IMR-90 (cell line): ENCODE measurements around the gene ZDHHC18. TPM values are rescaled to one million over a fixed set of nuclear protein-coding genes. Genes with fewer than 3 reads are reported as not detected.

Source experiments
- ATAC-seq: fragments of 200-7000 bp; cut with Tn5 transposase; 2 replicates; pipeline ENCODE4 v1.9.1; 2020; ENCODE audit warnings: low read depth, mild to moderate bottlenecking, moderate library complexity
- BruUV-seq: library from RNA; stranded (reverse); fragments of 400-500 nt; replicated peaks from 2 replicates; lab custom pipeline; 2021; lab: Mats Ljungman, UMichigan
- CTCF ChIA-PET: fragments of 300-600 bp; formaldehyde crosslinking; extraction: SDS; loops from one replicate; lab custom pipeline; 2021; ENCODE audit warnings: antibody characterized with exemption; lab: Yijun Ruan, JAX
- POLR2A ChIA-PET: fragments of 300-600 bp; sonication (Branson Sonifier 250); formaldehyde crosslinking; loops from one replicate; lab custom pipeline; 2022; ENCODE audit warnings: antibody characterized with exemption; ENCODE audit not compliant: unreplicated experiment; lab: Charles Lee
- DNase-seq: peaks from one replicate; pipeline ENCODE4 v3.0.0; 2013
- H2AFZ ChIP-seq: replicated peaks from 2 replicates; pipeline ENCODE3; 2013; ENCODE audit warnings: low read length, mild to moderate bottlenecking; ENCODE audit not compliant: poor library complexity
- H2AK5ac ChIP-seq: 2 replicates; pipeline ENCODE4 v1.6.1; 2013; ENCODE audit warnings: low read depth, low read length, inconsistent platforms
- H2AK9ac ChIP-seq: replicated peaks from 2 replicates; pipeline ENCODE3; 2013; ENCODE audit warnings: mild to moderate bottlenecking, low read depth, low read length, moderate library complexity; ENCODE audit not compliant: poor library complexity
- H2BK120ac ChIP-seq: 2 replicates; pipeline ENCODE4 v1.6.1; 2013; ENCODE audit warnings: low read depth, low read length, inconsistent platforms
- H2BK15ac ChIP-seq: 3 replicates; pipeline ENCODE4 v1.6.1; 2013; ENCODE audit warnings: low read depth, low read length, inconsistent platforms
- H2BK20ac ChIP-seq: 2 replicates; pipeline ENCODE4 v1.6.1; 2013; ENCODE audit warnings: low read depth, mild to moderate bottlenecking, inconsistent platforms, low read length, moderate library complexity
- H2BK5ac ChIP-seq: 2 replicates; pipeline ENCODE4 v1.6.1; 2013; ENCODE audit warnings: mild to moderate bottlenecking, low read depth, low read length, inconsistent platforms; ENCODE audit not compliant: poor library complexity, severe bottlenecking
- H3K14ac ChIP-seq: replicated peaks from 2 replicates; pipeline ENCODE4 v1.6.1; 2013; ENCODE audit warnings: low read depth, low read length, inconsistent platforms
- H3K18ac ChIP-seq: 2 replicates; pipeline ENCODE4 v1.6.1; 2013; ENCODE audit warnings: low read depth, low read length, control low read depth
- H3K23ac ChIP-seq: 2 replicates; pipeline ENCODE4 v1.6.1; 2013; ENCODE audit warnings: low read depth, low read length, inconsistent platforms
- H3K27ac ChIP-seq: 2 replicates; pipeline ENCODE4 v1.5.1; 2013; ENCODE audit warnings: mild to moderate bottlenecking, control low read depth, low read length; ENCODE audit not compliant: insufficient read depth
- H3K27me3 ChIP-seq: 2 replicates; pipeline ENCODE4 v1.6.1; 2013; ENCODE audit warnings: low read length; ENCODE audit not compliant: control insufficient read depth, insufficient read depth
- H3K36me3 ChIP-seq: 2 replicates; pipeline ENCODE4 v1.6.1; 2013; ENCODE audit warnings: low read length, mixed read lengths; ENCODE audit not compliant: control insufficient read depth, insufficient read depth
- H3K4ac ChIP-seq: 2 replicates; pipeline ENCODE4 v1.6.1; 2013; ENCODE audit warnings: low read depth, low read length, inconsistent platforms
- H3K4me1 ChIP-seq: 2 replicates; pipeline ENCODE4 v1.6.1; 2013; ENCODE audit warnings: low read length, mixed read lengths; ENCODE audit not compliant: control insufficient read depth, insufficient read depth
- H3K4me2 ChIP-seq: 2 replicates; pipeline ENCODE4 v1.6.1; 2013; ENCODE audit warnings: low read depth, mild to moderate bottlenecking, control low read depth, low read length, moderate library complexity
- H3K4me3 ChIP-seq: 2 replicates; pipeline ENCODE4 v1.5.1; 2013; ENCODE audit warnings: low read depth, mild to moderate bottlenecking, control low read depth, low read length, moderate library complexity; ENCODE audit not compliant: insufficient read depth
- H3K56ac ChIP-seq: 2 replicates; pipeline ENCODE4 v1.6.1; 2013; ENCODE audit warnings: low read length, inconsistent platforms; ENCODE audit not compliant: insufficient read depth; ENCODE audit errors: extremely low read depth
- H3K79me1 ChIP-seq, 2 experiments: 2 replicates each; pipeline ENCODE4 v1.6.1; 2013; ENCODE audit warnings: low read length in 2 of 2, inconsistent platforms in 1 of 2, low read depth in 1 of 2
- H3K9ac ChIP-seq: 2 replicates; pipeline ENCODE4 v1.6.1; 2013; ENCODE audit warnings: low read depth, low read length, control low read depth
- H3K9me1 ChIP-seq: 2 replicates; pipeline ENCODE4 v1.6.1; 2013; ENCODE audit warnings: low read length, inconsistent platforms; ENCODE audit not compliant: insufficient read depth
- H3K9me3 ChIP-seq: 2 replicates; pipeline ENCODE4 v1.6.1; 2013; ENCODE audit warnings: low read length; ENCODE audit not compliant: control insufficient read depth, insufficient read depth
- H4K20me1 ChIP-seq: 2 replicates; pipeline ENCODE4 v1.6.1; 2013; ENCODE audit warnings: low read length, inconsistent platforms; ENCODE audit not compliant: insufficient read depth
- H4K5ac ChIP-seq: 2 replicates; pipeline ENCODE4 v1.6.1; 2013; ENCODE audit warnings: mild to moderate bottlenecking, low read depth, low read length, control low read depth
- H4K8ac ChIP-seq, 2 experiments: 2 replicates each; pipeline ENCODE4 v1.6.1; 2013; ENCODE audit warnings: low read depth in 2 of 2, low read length in 2 of 2, control low read depth in 1 of 2, inconsistent platforms in 1 of 2
- H4K91ac ChIP-seq: 2 replicates; pipeline ENCODE4 v1.6.1; 2013; ENCODE audit warnings: low read depth, low read length, inconsistent platforms; ENCODE audit not compliant: insufficient read depth
- BHLHE40 ChIP-seq: fragments of 150-350 bp; IDR thresholded peaks from 2 replicates; pipeline ENCODE4 v1.6.1; 2016; ENCODE audit warnings: mild to moderate bottlenecking, low read depth, low read length
- CEBPB ChIP-seq: IDR thresholded peaks from 2 replicates; pipeline ENCODE4 v1.6.1; 2012; ENCODE audit warnings: low read depth, low read length, improper control_type of control experiment
- CHD1 ChIP-seq: IDR thresholded peaks from 2 replicates; pipeline ENCODE4 v1.6.1; 2012; ENCODE audit warnings: low read depth, low read length, improper control_type of control experiment
- CTCF ChIP-seq: conservative IDR thresholded peaks from 2 replicates; pipeline ENCODE4 v1.5.1; 2012; ENCODE audit warnings: mild to moderate bottlenecking, low read depth, low read length, improper control_type of control experiment
- ELK1 ChIP-seq: fragments of 150-350 bp; IDR thresholded peaks from 2 replicates; pipeline ENCODE4 v1.6.1; 2016; ENCODE audit warnings: low read depth, mild to moderate bottlenecking, low read length, moderate library complexity, borderline replicate concordance
- FOS ChIP-seq: fragments of 150-350 bp; IDR thresholded peaks from 2 replicates; pipeline ENCODE4 v1.6.1; 2016; ENCODE audit warnings: low read depth, low read length
- MAZ ChIP-seq: IDR thresholded peaks from 2 replicates; pipeline ENCODE4 v1.6.1; 2012; ENCODE audit warnings: low read depth, mild to moderate bottlenecking, low read length, improper control_type of control experiment, moderate library complexity, borderline replicate concordance
- MXI1 ChIP-seq: IDR thresholded peaks from 2 replicates; pipeline ENCODE4 v1.6.1; 2012; ENCODE audit warnings: low read depth, mild to moderate bottlenecking, low read length, moderate library complexity, borderline replicate concordance
- POLR2A ChIP-seq: IDR thresholded peaks from 2 replicates; pipeline ENCODE4 v1.6.1; 2012; ENCODE audit warnings: mild to moderate bottlenecking, low read depth, low read length
- RAD21 ChIP-seq: IDR thresholded peaks from 2 replicates; pipeline ENCODE4 v1.6.1; 2012; ENCODE audit warnings: low read length, improper control_type of control experiment
- RCOR1 ChIP-seq: IDR thresholded peaks from 2 replicates; pipeline ENCODE4 v1.6.1; 2012; ENCODE audit warnings: mild to moderate bottlenecking, low read length, improper control_type of control experiment; ENCODE audit not compliant: insufficient replicate concordance
- RFX5 ChIP-seq: IDR thresholded peaks from 2 replicates; pipeline ENCODE4 v1.8.0; 2012; ENCODE audit warnings: low read depth, mild to moderate bottlenecking, low read length, moderate library complexity
- SMC3 ChIP-seq: fragments of 150-350 bp; IDR thresholded peaks from 2 replicates; pipeline ENCODE4 v1.6.1; 2016; ENCODE audit warnings: low read depth, mild to moderate bottlenecking, antibody characterized with exemption, low read length, moderate library complexity
- WGBS, 2 experiments: methylation state at CpG; one replicate each; pipeline versions ENCODE4 v1.1.5 to v1.1.7; 2013; ENCODE audit warnings: missing lambda C conversion rate in 2 of 2; ENCODE audit not compliant: insufficient read length in 1 of 2; ENCODE audit errors: extremely low coverage in 2 of 2; 5-methylcytosine and 5-hydroxymethylcytosine counted together
- dilution Hi-C: fragments of 300-500 bp; cut with HindIII; formaldehyde crosslinking; loops from one replicate; pipeline ENCODE4 v1.14.3; 2018; ENCODE audit warnings: low sequenced_read_pairs; ENCODE audit not compliant: unreplicated experiment
- in situ Hi-C: fragments of 300-500 bp; cut with MboI; formaldehyde crosslinking; loops from 3 replicates; pipeline ENCODE4 v1.14.3; 2019; ENCODE audit warnings: low sequenced_read_pairs, inconsistent platforms, mixed read lengths
- intact Hi-C: fragments of 100-400 bp; cut with micrococcal nuclease; formaldehyde crosslinking; loops from 2 replicates; pipeline ENCODE4 v1.10.0; 2022
- polyA plus RNA-seq, 3 experiments: library from polyadenylated mRNA; depleted of rRNA; stranded (reverse); fragments of >200 nt; gene quantifications; 2 replicates each; pipeline ENCODE4 v1.2.3, GENCODE V29; 2012; ENCODE audit warnings: low replicate concordance in 1 of 3
- total RNA-seq: library from RNA; depleted of rRNA; stranded (reverse); fragments of >200 nt; gene quantifications from 2 replicates; pipeline ENCODE4 v1.2.3, GENCODE V29; 2012

ZDHHC18 gene
- total and polyA plus RNA-seq, 2 of the 4 experiments (the other 2 are of a cell fraction): 12.5 to 37.0 TPM

GRCh38 chr1:26788836-26789611, 37.5 kb upstream of the ZDHHC18 start:
- peak overlapping the region; percentile 95 for H4K91ac ChIP-seq
- H2AFZ ChIP-seq: peak overlapping the region; percentile 55
- in situ Hi-C loops: loop anchor here (5.0 kb wide), 1 partner anchor 97 kb away; no protein-coding TSS in a partner anchor
- H3K23ac ChIP-seq: peak overlapping the region; percentile 85
- peak overlapping the region; percentile 99 for H2BK120ac ChIP-seq
- intact Hi-C loops: loop anchor here (1.0 kb wide), 4 partner anchors 91 to 289 kb away; no protein-coding TSS in a partner anchor
- peak overlapping the region; percentile 93 for H3K9ac ChIP-seq
- 7% methylated on average over 10 of the region's 19 CpGs; no CpG with 5 or more reads in 1 of the 2 experiments for WGBS, 2 experiments
- peak overlapping the region; percentile 93 for H3K14ac ChIP-seq
- no peaks in the 10 kb centered on the region for H3K27me3 ChIP-seq
- dilution Hi-C loops: loop anchor here (25.0 kb wide), 1 partner anchor 202 kb away; no protein-coding TSS in a partner anchor
- peak overlapping the region; percentile 55 for H2BK15ac ChIP-seq
- peaks cover 28% of the 10 kb centered on the region for H3K4me1 ChIP-seq
- ATAC-seq (peak; percentile 30), DNase-seq (peak; percentile 83)
- CTCF ChIA-PET: interaction anchor here (0.5 to 4.7 kb wide), 15 partner anchors 11 to 624 kb away, joined by 3 to 20 read pairs (median 3); partner anchors contain the start of gene ARID1A
- POLR2A ChIA-PET: interaction anchor here (0.6 to 2.2 kb wide), 6 partner anchors 8 to 175 kb away, joined by 3 to 13 read pairs (median 3); no protein-coding TSS in a partner anchor
- H2BK20ac ChIP-seq: peak overlapping the region; percentile 62
- peak overlapping the region; percentile 97 for H3K4ac ChIP-seq
- H3K9me1 ChIP-seq: peaks cover 13% of the 10 kb centered on the region
- H2BK5ac ChIP-seq: peak overlapping the region; percentile 96
- peak overlapping the region; percentile 72 for H3K4me3 ChIP-seq
- H3K4me2 ChIP-seq: peak overlapping the region; percentile 97
- peak overlapping the region; percentile 96 for H4K5ac ChIP-seq
- H3K79me1 ChIP-seq: peaks cover 25 to 45% of the 10 kb centered on the region in 2 experiments; a peak in 3 of 4 replicates
- peak overlapping the region; percentile 99 for H2AK9ac ChIP-seq
- H3K18ac ChIP-seq: peak overlapping the region; percentile 33; the same call in 1 of the 2 replicates
- peak overlapping the region; percentile 99 for H3K56ac ChIP-seq
- peak overlapping the region; percentile 96 to 99 for H4K8ac ChIP-seq
- peaks cover 5% of the 10 kb centered on the region; the same call in 1 of the 2 replicates for H4K20me1 ChIP-seq
- peaks cover 1% of the 10 kb centered on the region for H3K36me3 ChIP-seq
- no TSS peak for BruUV-seq
- H3K9me3 ChIP-seq: no peaks in the 10 kb centered on the region
- peak overlapping the region; percentile 51 for H3K27ac ChIP-seq
- H2AK5ac ChIP-seq: peak overlapping the region; percentile 97
- no peak for TF ChIP-seq RCOR1
- TF ChIP-seq CHD1: no peak; the same call in 1 of the 2 replicates
- peak; percentile 40; the same call in 1 of the 2 replicates for TF ChIP-seq MXI1
- TF ChIP-seq RFX5: no peak
- peak; percentile 92; the same call in 1 of the 2 replicates for TF ChIP-seq MAZ
- TF ChIP-seq SMC3: peak; percentile 97
- peak; percentile 62 for TF ChIP-seq POLR2A
- TF ChIP-seq RAD21: peak; percentile 98
- TF ChIP-seq FOS: no peak
- no peak for TF ChIP-seq ELK1
- peak; percentile 98 for TF ChIP-seq CTCF
- TF ChIP-seq BHLHE40: no peak
- TF ChIP-seq CEBPB: peak; percentile 31; the same call in 1 of the 2 replicates
